ENCODE measurements around the gene MLC1.

GRCh38 chr22:50039669-50040443 lies 45.4 kb downstream of the MLC1 start:
- no peak for TF ChIP-seq CTCF (IDR thresholded peaks at IDR 0.05)
- no peak for TF ChIP-seq POLR2AphosphoS5 (IDR thresholded peaks at IDR 0.05)

Measured in gastroesophageal sphincter (tissue), 3 donors.